GM12878 (cell line): ENCODE data around the gene RFX3. TPM values are rescaled to one million over a fixed set of nuclear protein-coding genes. Genes with fewer than 3 reads are reported as not detected.

Experiments used
- ATAC-seq: fragments of 200-7000 bp; cut with Tn5 transposase; 3 replicates; pipeline ENCODE4 v1.9.1; 2020; ENCODE audit warnings: mild to moderate bottlenecking, moderate library complexity
- BruUV-seq: library from RNA; stranded (reverse); fragments of 400-500 nt; replicated peaks from 2 replicates; lab custom pipeline; 2021; lab: Mats Ljungman, UMichigan
- CTCF ChIA-PET: fragments of 300-600 bp; sonication (Branson Sonifier 250); formaldehyde crosslinking; extraction: SDS; loops from one replicate; lab custom pipeline; 2021; ENCODE audit warnings: inconsistent platforms; lab: Yijun Ruan, JAX
- POLR2A ChIA-PET: fragments of 350-600 bp; formaldehyde crosslinking; extraction: SDS; loops from one replicate; lab custom pipeline; 2021; ENCODE audit warnings: inconsistent platforms; lab: Charles Lee
- RAD21 ChIA-PET: fragments of 300-600 bp; sonication (Branson Sonifier 250); formaldehyde crosslinking; loops from one replicate; lab custom pipeline; 2023; ENCODE audit warnings: antibody characterized with exemption; ENCODE audit not compliant: unreplicated experiment; lab: Charles Lee
- SMC1A ChIA-PET: fragments of 300-600 bp; sonication (Branson Sonifier 250); formaldehyde crosslinking; loops from one replicate; lab custom pipeline; 2023; ENCODE audit not compliant: unreplicated experiment, uncharacterized antibody; lab: Charles Lee
- DNase-seq: peaks from one replicate; pipeline ENCODE4 v3.0.0-alpha.2; 2011; ENCODE audit warnings: low read depth, low spot score
- FAIRE-seq: peaks from 3 replicates; lab custom pipeline; 2011; peaks lifted over from hg19 to GRCh38; lab: Jason Lieb, UNC
- H2AFZ ChIP-seq: 2 replicates; pipeline ENCODE4 v1.6.0; 2011; ENCODE audit warnings: low read depth, low read length, control low read depth; ENCODE audit not compliant: control insufficient read depth
- H3K27ac ChIP-seq: 2 replicates; pipeline ENCODE4 v1.5.1; 2011; ENCODE audit warnings: control low read depth; ENCODE audit not compliant: control insufficient read depth, insufficient read depth
- H3K27me3 ChIP-seq, 2 experiments: replicated peaks in 1 of 2; 2 replicates each; pipeline versions ENCODE4 v1.6.0 to v1.6.1; 2011; ENCODE audit warnings: low read length in 1 of 2; ENCODE audit not compliant: control insufficient read depth in 2 of 2, insufficient read depth in 2 of 2
- H3K36me3 ChIP-seq, 2 experiments: 2 replicates each; pipeline ENCODE4 v1.5.1; 2011; ENCODE audit warnings: low read length in 1 of 2; ENCODE audit not compliant: control insufficient read depth in 2 of 2, insufficient read depth in 2 of 2
- H3K4me1 ChIP-seq: 2 replicates; pipeline ENCODE4 v1.6.1; 2011; ENCODE audit warnings: mild to moderate bottlenecking, low read length, moderate library complexity, mixed read lengths; ENCODE audit not compliant: control insufficient read depth, insufficient read depth
- H3K4me2 ChIP-seq: 2 replicates; pipeline ENCODE4 v1.6.0; 2011; ENCODE audit warnings: control low read depth; ENCODE audit not compliant: control insufficient read depth, insufficient read depth
- H3K4me3 ChIP-seq: fragments of 200-600 bp; sonication (generic); 2 replicates; pipeline ENCODE4 v1.5.1; 2016
- H3K79me2 ChIP-seq: 2 replicates; pipeline ENCODE4 v1.6.0; 2011; ENCODE audit warnings: low read length; ENCODE audit not compliant: control insufficient read depth, insufficient read depth
- H3K9ac ChIP-seq: 2 replicates; pipeline ENCODE4 v1.8.0; 2011; ENCODE audit warnings: low read length, control low read depth, mixed read lengths; ENCODE audit not compliant: control insufficient read depth, insufficient read depth
- H3K9me3 ChIP-seq: replicated peaks from 3 replicates; pipeline ENCODE4 v1.5.1; 2011; ENCODE audit warnings: mild to moderate bottlenecking, low read length; ENCODE audit not compliant: control insufficient read depth, insufficient read depth
- H4K20me1 ChIP-seq: 2 replicates; pipeline ENCODE4 v1.6.0; 2011; ENCODE audit not compliant: control insufficient read depth, insufficient read depth
- IKZF2 ChIP-seq, 2 experiments: fragments of 450-650 bp; IDR thresholded peaks; 2 replicates each; pipeline ENCODE4 v1.6.1; 2017; ENCODE audit warnings: mild to moderate bottlenecking in 2 of 2, moderate library complexity in 2 of 2
- NBN ChIP-seq: fragments of 450-650 bp; IDR thresholded peaks from 2 replicates; pipeline ENCODE4 v1.6.1; 2016
- RUNX3 ChIP-seq: IDR thresholded peaks from 2 replicates; pipeline ENCODE4 v1.6.1; 2012; ENCODE audit warnings: low read length, inconsistent platforms
- SPI1 ChIP-seq: IDR thresholded peaks from 2 replicates; pipeline ENCODE4 v1.6.1; 2011; ENCODE audit warnings: low read depth, mild to moderate bottlenecking, low read length, moderate library complexity, borderline replicate concordance; ENCODE audit not compliant: insufficient read depth
- WGBS: methylation state at CpG from one replicate; pipeline ENCODE4 v1.1.6; 2016; ENCODE audit warnings: low lambda C conversion rate; ENCODE audit not compliant: insufficient replicate concordance, insufficient coverage; ENCODE audit errors: missing lambda C conversion rate; 5-methylcytosine and 5-hydroxymethylcytosine counted together
- in situ Hi-C: fragments of 300-500 bp; cut with MboI; formaldehyde crosslinking; loops from 9 replicates; pipeline ENCODE4 v1.14.3; 2018; ENCODE audit warnings: mixed read lengths
- intact Hi-C: fragments of 100-400 bp; cut with micrococcal nuclease; formaldehyde crosslinking; loops from one replicate; pipeline ENCODE4 v1.14.2; 2022; ENCODE audit not compliant: unreplicated experiment
- polyA plus RNA-seq, 11 experiments: library from polyadenylated mRNA; depleted of rRNA in 4 of 11; unstranded in 6 of 11; stranded (reverse) in 5 of 11; fragments of >200 nt; fragmentation: Nextera tagmentation in 4 of 11; fragmentation: Illumina TruSeq in 1 of 11; extraction: Ambion mirVana in 4 of 11; extraction: Trizol in 1 of 11; gene quantifications; 1 replicate in 1 of 11; 2 replicates in 10 of 11; pipeline versions ENCODE4 v1.2.1 to v1.2.3, GENCODE V29; 2011 to 2016; ENCODE audit warnings: inconsistent platforms in 2 of 11, missing spikeins in 2 of 11, low read depth in 1 of 11
- total RNA-seq, 4 experiments: library from RNA; depleted of rRNA in 3 of 4; stranded (reverse); fragments of >200 nt in 3 of 4; fragmentation: Illumina TruSeq in 1 of 4; extraction: Trizol in 1 of 4; gene quantifications; 2 replicates each; pipeline versions ENCODE4 v1.2.1 to v1.2.3, GENCODE V29; 2013 to 2021

Gene RFX3
- total and polyA plus RNA-seq, 10 of the 15 experiments (the other 5 are each of a cell fraction or from before 2014, with no cell fraction given): 1.2 to 26.4 (median 6.7) TPM

- FAIRE-seq (peak; percentile 13), DNase-seq (no peak)
- ChIA-PET CTCF (interaction anchor here (0.7 to 3.2 kb wide), 12 partner anchors 8 to 66 kb away, joined by 3 to 23 read pairs (median 4); no protein-coding TSS in a partner anchor), POLR2A (interaction anchor here (0.7 to 3.4 kb wide), 8 partner anchors 8 to 954 kb away, joined by 3 to 42 read pairs (median 6); partner anchors contain the start of gene RFX3)
- H3K27ac ChIP-seq: peak overlapping the region; percentile 61
- no peaks in the 10 kb centered on the region for H3K36me3 ChIP-seq
- WGBS: 63% methylated on average over 6 of the region's 6 CpGs
- H3K9me3 ChIP-seq: peaks cover 2% of the 10 kb centered on the region; the same call in 1 of the 3 replicates
- BruUV-seq: no TSS peak
- intact Hi-C loops: loop anchor here (1.0 to 5.0 kb wide), 3 partner anchors 17 to 120 kb away; no protein-coding TSS in a partner anchor
- peak overlapping the region; percentile 81; the same call in 1 of the 2 replicates for H3K4me2 ChIP-seq
- H3K4me3 ChIP-seq: peak overlapping the region; percentile 43; the same call in 1 of the 2 replicates
- H4K20me1 ChIP-seq: no peaks in the 10 kb centered on the region
- H2AFZ ChIP-seq: no peak overlapping the region; the same call in none of the 2 replicates
- peaks cover 13% of the 10 kb centered on the region for H3K4me1 ChIP-seq
- in situ Hi-C loops: no loop called here
- no peaks in the 10 kb centered on the region for H3K27me3 ChIP-seq
- TF ChIP-seq SPI1: peak; percentile 75
- no peak for TF ChIP-seq NBN
- peak; percentile 12 to 50; a peak in 1 of 4 replicates for TF ChIP-seq IKZF2 (IDR thresholded peaks at IDR 0.05)
- TF ChIP-seq RUNX3: peak; percentile 59; the same call in 1 of the 2 replicates
- TF ChIP-seq, all 136 proteins: peak for 3
- peaks cover 33% of the 10 kb centered on the region for H3K79me2 ChIP-seq
- H3K9ac ChIP-seq: no peak overlapping the region
- ChIA-PET SMC1A (interaction anchor here (0.8 to 3.5 kb wide), 18 partner anchors 8 to 266 kb away, joined by 3 to 74 read pairs (median 6); no protein-coding TSS in a partner anchor), RAD21 (interaction anchor here (0.6 to 3.5 kb wide), 12 partner anchors 9 to 1594 kb away, joined by 3 to 49 read pairs (median 6); partner anchors contain the start of gene RFX3)
- peak; percentile 80 for ATAC-seq
These were observed 18.3 kb downstream of the RFX3 start for GRCh38 chr9:3507395-3508077.
